SK-N-SH (cell line): ENCODE results near the gene ZFAND6. TPM values are rescaled to one million over a fixed set of nuclear protein-coding genes. Genes with fewer than 3 reads are reported as not detected.

Experiments
- CTCF ChIA-PET: fragments of 300-600, 350-600 bp; formaldehyde crosslinking; extraction: SDS; loops from one replicate; lab custom pipeline; 2021; lab: Yijun Ruan, JAX
- POLR2A ChIA-PET: fragments of 350-600 bp; sonication (Branson Sonifier 250); formaldehyde crosslinking; extraction: SDS; loops from one replicate; lab custom pipeline; 2020; ENCODE audit warnings: antibody characterized with exemption, inconsistent platforms; lab: Yijun Ruan, JAX
- DNase-seq: peaks from one replicate; pipeline ENCODE4 v3.0.0; 2012
- H2AFZ ChIP-seq: fragments of 200-600 bp; sonication (generic); 2 replicates; pipeline ENCODE4 v1.8.1; 2016; ENCODE audit warnings: antibody characterized with exemption, mild to moderate bottlenecking, low read depth
- H3F3A ChIP-seq: fragments of 200-600 bp; sonication (generic); replicated peaks from 2 replicates; pipeline ENCODE3; 2016; ENCODE audit warnings: antibody characterized with exemption, mild to moderate bottlenecking; ENCODE audit not compliant: insufficient read depth
- H3K27ac ChIP-seq, 2 experiments: fragments of 200-500 bp in 1 of 2; fragments of 200-600 bp in 1 of 2; sonication (Bioruptor generic) in 1 of 2; sonication (generic), shearing (Covaris generic) in 1 of 2; 2 replicates each; pipeline versions ENCODE4 v1.5.1 to v1.6.1; 2014 to 2016; ENCODE audit warnings: low read depth in 2 of 2, inconsistent platforms in 1 of 2, low read length in 1 of 2, mild to moderate bottlenecking in 1 of 2, mixed read lengths in 1 of 2
- H3K27me3 ChIP-seq: fragments of 200-600 bp; sonication (generic), shearing (Covaris generic); 2 replicates; pipeline ENCODE4 v1.6.1; 2016; ENCODE audit warnings: mixed run types; ENCODE audit not compliant: insufficient read depth
- H3K36me3 ChIP-seq, 2 experiments: fragments of 200-500 bp in 1 of 2; fragments of 200-600 bp in 1 of 2; sonication (Bioruptor generic) in 1 of 2; sonication (generic) in 1 of 2; replicated peaks in 1 of 2; 2 replicates each; pipeline versions ENCODE3 to v1.5.1; 2014 to 2016; ENCODE audit warnings: low read length in 1 of 2, mild to moderate bottlenecking in 1 of 2; ENCODE audit not compliant: insufficient read depth in 2 of 2, control insufficient read depth in 1 of 2
- H3K4me1 ChIP-seq, 2 experiments: fragments of 200-500 bp in 1 of 2; fragments of 200-600 bp in 1 of 2; sonication (Bioruptor generic) in 1 of 2; sonication (generic), shearing (Covaris generic) in 1 of 2; 2 replicates each; pipeline versions ENCODE4 v1.5.1 to v1.6.1; 2014 to 2016; ENCODE audit warnings: low read depth in 1 of 2, low read length in 1 of 2, mixed run types in 1 of 2; ENCODE audit not compliant: insufficient read depth in 2 of 2, control insufficient read depth in 1 of 2
- H3K4me2 ChIP-seq: fragments of 200-600 bp; sonication (generic), shearing (Covaris generic); 2 replicates; pipeline ENCODE4 v1.6.1; 2017; ENCODE audit warnings: mixed run types
- H3K4me3 ChIP-seq, 2 experiments: fragments of 200-500 bp in 1 of 2; fragments of 200-600 bp in 1 of 2; sonication (Bioruptor generic) in 1 of 2; sonication (generic), shearing (Covaris generic) in 1 of 2; 2 replicates each; pipeline versions ENCODE4 v1.5.1 to v1.8.1; 2014 to 2016; ENCODE audit warnings: low read depth in 2 of 2, inconsistent platforms in 1 of 2, low read length in 1 of 2, mild to moderate bottlenecking in 1 of 2, mixed read lengths in 1 of 2, moderate library complexity in 1 of 2
- H3K79me2 ChIP-seq: fragments of 200-600 bp; sonication (generic); 2 replicates; pipeline ENCODE4 v1.8.1; 2017; ENCODE audit warnings: mild to moderate bottlenecking; ENCODE audit not compliant: insufficient read depth
- H3K9ac ChIP-seq: fragments of 200-600 bp; sonication (generic); 2 replicates; pipeline ENCODE4 v1.6.1; 2017; ENCODE audit warnings: mixed run types
- H3K9me2 ChIP-seq: fragments of 200-600 bp; sonication (generic); 2 replicates; pipeline ENCODE4 v1.6.1; 2017; ENCODE audit warnings: mixed run types
- H3K9me3 ChIP-seq: fragments of 200-600 bp; sonication (generic); 2 replicates; pipeline ENCODE4 v1.6.1; 2017; ENCODE audit warnings: mixed run types, mild to moderate bottlenecking, moderate library complexity
- H4K20me1 ChIP-seq: fragments of 200-600 bp; sonication (generic); 2 replicates; pipeline ENCODE4 v1.6.1; 2017; ENCODE audit warnings: mild to moderate bottlenecking, mixed run types; ENCODE audit not compliant: insufficient read depth
- EP300 ChIP-seq, 2 experiments: IDR thresholded peaks; 2 replicates each; pipeline versions ENCODE4 v1.4.0 to v1.6.1; 2012; ENCODE audit warnings: borderline replicate concordance in 1 of 2, low read depth in 1 of 2, low read length in 1 of 2
- FOSL2 ChIP-seq: IDR thresholded peaks from 2 replicates; pipeline ENCODE4 v1.4.0; 2012; ENCODE audit warnings: low read depth, mild to moderate bottlenecking, moderate library complexity, borderline replicate concordance
- FOXJ3 ChIP-seq: sonication (generic); formaldehyde crosslinking; IDR thresholded peaks from 2 replicates; pipeline ENCODE4 v1.5.1; 2020; ENCODE audit warnings: mild to moderate bottlenecking, missing genetic modification reagents
- FOXM1 ChIP-seq: IDR thresholded peaks from 2 replicates; pipeline ENCODE4 v1.4.0; 2012; ENCODE audit warnings: low read depth, mild to moderate bottlenecking
- GATA2 ChIP-seq: sonication (generic); formaldehyde crosslinking; IDR thresholded peaks from 2 replicates; pipeline ENCODE4 v1.5.0; 2020; ENCODE audit warnings: mild to moderate bottlenecking, missing genetic modification reagents
- JUND ChIP-seq: IDR thresholded peaks from 2 replicates; pipeline ENCODE4 v1.4.0; 2012
- MEF2A ChIP-seq: IDR thresholded peaks from 2 replicates; pipeline ENCODE4 v1.4.0; 2012; ENCODE audit warnings: low read depth, borderline replicate concordance
- NFIC ChIP-seq: IDR thresholded peaks from 2 replicates; pipeline ENCODE4 v1.4.0; 2012; ENCODE audit warnings: borderline replicate concordance
- RFX5 ChIP-seq: IDR thresholded peaks from 2 replicates; pipeline ENCODE4 v1.6.1; 2012; ENCODE audit warnings: mild to moderate bottlenecking, improper control_type of control experiment, low read length
- SMC3 ChIP-seq: IDR thresholded peaks from 2 replicates; pipeline ENCODE4 v1.6.1; 2012; ENCODE audit warnings: low read depth, low read length, improper control_type of control experiment
- TEAD4 ChIP-seq: IDR thresholded peaks from 2 replicates; pipeline ENCODE4 v1.4.0; 2012; ENCODE audit warnings: mild to moderate bottlenecking, borderline replicate concordance; ENCODE audit not compliant: insufficient read depth
- YY1 ChIP-seq: IDR thresholded peaks from 2 replicates; pipeline ENCODE4 v1.4.0; 2012; ENCODE audit warnings: low read depth, mild to moderate bottlenecking
- WGBS: methylation state at CpG from one replicate; pipeline ENCODE4 v1.1.6; 2017; ENCODE audit warnings: low lambda C conversion rate; 5-methylcytosine and 5-hydroxymethylcytosine counted together
- polyA plus RNA-seq, 3 experiments: library from polyadenylated mRNA; depleted of rRNA; stranded (reverse); fragments of >200 nt; gene quantifications; 2 replicates each; pipeline ENCODE4 v1.2.3, GENCODE V29; 2012
- TF ChIP-seq, protein P1 (sequence below): IDR thresholded peaks from 2 replicates; pipeline ENCODE4; 2012
- TF ChIP-seq, protein P2 (sequence below): fragments of 150-350 bp; IDR thresholded peaks from 2 replicates; pipeline ENCODE4 v1.6.1; 2017; ENCODE audit warnings: antibody characterized with exemption, low read length, low read depth, borderline replicate concordance
- TF ChIP-seq, protein P3 (sequence below): fragments of 150-350 bp; IDR thresholded peaks from 2 replicates; pipeline ENCODE4 v1.6.1; 2016; ENCODE audit warnings: mild to moderate bottlenecking, low read depth, low read length
- TF ChIP-seq, protein P4 (sequence below): IDR thresholded peaks from 2 replicates; pipeline ENCODE4 v1.4.0; 2012; ENCODE audit warnings: low read depth, borderline replicate concordance
- TF ChIP-seq, protein P5 (sequence below): IDR thresholded peaks from 2 replicates; pipeline ENCODE4 v1.4.0; 2012; ENCODE audit warnings: low read depth, borderline replicate concordance

The ZFAND6 gene
- polyA plus RNA-seq, 1 of the 3 experiments (the other 2 are of a cell fraction): 90.1 TPM

DNA sequence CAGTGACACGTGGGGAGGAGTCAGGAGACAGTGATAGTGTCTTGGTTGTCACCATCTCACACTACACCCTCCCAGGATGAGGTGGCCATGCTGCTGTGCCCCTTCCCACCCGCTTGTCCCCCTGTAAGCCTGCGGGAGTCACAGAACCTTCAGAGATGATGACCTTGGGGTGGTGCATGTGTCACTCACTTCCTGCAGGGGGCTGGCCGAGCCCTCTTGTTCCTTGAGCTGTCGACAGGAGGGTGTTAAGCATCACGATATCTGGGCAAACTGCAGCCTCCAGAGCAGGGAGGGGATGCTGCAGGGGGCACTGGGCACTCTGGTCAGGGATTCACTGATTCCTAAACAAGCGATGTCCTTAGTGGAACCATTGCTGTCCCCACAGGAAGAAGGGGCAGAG lies 121.0 kb downstream of the ZFAND6 start:
- peaks cover 25 to 36% of the 10 kb centered on the region in 2 experiments for H3K36me3 ChIP-seq
- TF ChIP-seq NFIC (no peak), SMC3 (no peak), FOSL2 (no peak), MEF2A (no peak), RFX5 (no peak), JUND (no peak)
- TF ChIP-seq, protein P1, sequence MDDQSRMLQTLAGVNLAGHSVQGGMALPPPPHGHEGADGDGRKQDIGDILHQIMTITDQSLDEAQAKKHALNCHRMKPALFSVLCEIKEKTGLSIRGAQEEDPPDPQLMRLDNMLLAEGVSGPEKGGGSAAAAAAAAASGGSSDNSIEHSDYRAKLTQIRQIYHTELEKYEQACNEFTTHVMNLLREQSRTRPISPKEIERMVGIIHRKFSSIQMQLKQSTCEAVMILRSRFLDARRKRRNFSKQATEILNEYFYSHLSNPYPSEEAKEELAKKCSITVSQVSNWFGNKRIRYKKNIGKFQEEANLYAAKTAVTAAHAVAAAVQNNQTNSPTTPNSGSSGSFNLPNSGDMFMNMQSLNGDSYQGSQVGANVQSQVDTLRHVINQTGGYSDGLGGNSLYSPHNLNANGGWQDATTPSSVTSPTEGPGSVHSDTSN: no peak
- no peak for DNase-seq
- H4K20me1 ChIP-seq: no peaks in the 10 kb centered on the region
- 85% methylated on average over 7 of the region's 7 CpGs for WGBS
- H3K27me3 ChIP-seq: no peaks in the 10 kb centered on the region
- H3K79me2 ChIP-seq: no peaks in the 10 kb centered on the region
- peaks cover 0 to 6% of the 10 kb centered on the region in 2 experiments; a peak in 1 of 4 replicates for H3K4me1 ChIP-seq
- no peaks in the 10 kb centered on the region for H3K9me3 ChIP-seq
- no peak overlapping the region for H3K4me3 ChIP-seq
- H3K27ac ChIP-seq: no peak overlapping the region
- H3K9me2 ChIP-seq: no peaks in the 10 kb centered on the region
- no peak overlapping the region for H2AFZ ChIP-seq
- H3F3A ChIP-seq: peaks cover 10% of the 10 kb centered on the region
- no peak overlapping the region for H3K9ac ChIP-seq
- ChIA-PET POLR2A (no interaction called here), CTCF (no interaction called here)
- no peak overlapping the region for H3K4me2 ChIP-seq

DNA sequence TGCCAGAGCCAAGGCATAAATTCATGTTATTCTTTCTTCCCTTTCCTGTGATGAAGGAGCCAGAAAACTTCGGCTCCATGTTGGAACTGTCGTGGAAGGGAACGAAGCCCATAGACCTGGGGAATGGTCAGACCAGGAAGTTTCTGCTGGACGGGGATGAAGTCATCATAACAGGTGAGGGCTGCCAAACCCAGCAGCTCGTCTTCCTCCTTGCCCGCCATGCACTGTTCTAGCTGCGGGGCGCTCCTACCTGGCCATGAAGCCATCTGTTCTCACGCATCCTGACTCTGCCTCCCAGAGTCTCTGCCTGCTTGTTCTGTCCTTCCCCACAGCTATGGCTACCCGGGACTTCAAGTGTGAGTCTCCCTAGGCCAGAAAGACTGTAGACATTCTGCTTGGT lies 121.5 kb downstream of the ZFAND6 start:
- Histone ChIP-seq H3K4me1 (peaks cover 0 to 6% of the 10 kb centered on the region in 2 experiments; a peak in 1 of 4 replicates), H3K9me3 (no peaks in the 10 kb centered on the region), H4K20me1 (no peaks in the 10 kb centered on the region), H2AFZ (no peak overlapping the region), H3K9ac (no peak overlapping the region), H3K4me2 (no peak overlapping the region), H3K27me3 (no peaks in the 10 kb centered on the region), H3K4me3 (no peak overlapping the region), H3K36me3 (peaks cover 28 to 38% of the 10 kb centered on the region in 2 experiments), H3K9me2 (no peaks in the 10 kb centered on the region), H3K27ac (no peak overlapping the region), H3F3A (peaks cover 10% of the 10 kb centered on the region), H3K79me2 (no peaks in the 10 kb centered on the region)
- CTCF ChIA-PET: no interaction called here
- POLR2A ChIA-PET: no interaction called here
- WGBS: 87% methylated on average over 8 of the region's 10 CpGs
- TF ChIP-seq FOXJ3 (no peak), TEAD4 (no peak), SMC3 (no peak), GATA2 (CRISPR knock-in tag) (no peak), YY1 (no peak), EP300 (IDR thresholded peaks at IDR 0.05; ENCODE audit: borderline replicate concordance in 1 of 2, low read depth in 1 of 2, low read length in 1 of 2) (no peak), FOXM1 (no peak), RFX5 (no peak)
- TF ChIP-seq, protein P2, sequence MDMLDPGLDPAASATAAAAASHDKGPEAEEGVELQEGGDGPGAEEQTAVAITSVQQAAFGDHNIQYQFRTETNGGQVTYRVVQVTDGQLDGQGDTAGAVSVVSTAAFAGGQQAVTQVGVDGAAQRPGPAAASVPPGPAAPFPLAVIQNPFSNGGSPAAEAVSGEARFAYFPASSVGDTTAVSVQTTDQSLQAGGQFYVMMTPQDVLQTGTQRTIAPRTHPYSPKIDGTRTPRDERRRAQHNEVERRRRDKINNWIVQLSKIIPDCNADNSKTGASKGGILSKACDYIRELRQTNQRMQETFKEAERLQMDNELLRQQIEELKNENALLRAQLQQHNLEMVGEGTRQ: no peak
- TF ChIP-seq, protein P3, sequence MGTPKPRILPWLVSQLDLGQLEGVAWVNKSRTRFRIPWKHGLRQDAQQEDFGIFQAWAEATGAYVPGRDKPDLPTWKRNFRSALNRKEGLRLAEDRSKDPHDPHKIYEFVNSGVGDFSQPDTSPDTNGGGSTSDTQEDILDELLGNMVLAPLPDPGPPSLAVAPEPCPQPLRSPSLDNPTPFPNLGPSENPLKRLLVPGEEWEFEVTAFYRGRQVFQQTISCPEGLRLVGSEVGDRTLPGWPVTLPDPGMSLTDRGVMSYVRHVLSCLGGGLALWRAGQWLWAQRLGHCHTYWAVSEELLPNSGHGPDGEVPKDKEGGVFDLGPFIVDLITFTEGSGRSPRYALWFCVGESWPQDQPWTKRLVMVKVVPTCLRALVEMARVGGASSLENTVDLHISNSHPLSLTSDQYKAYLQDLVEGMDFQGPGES: no peak
- TF ChIP-seq, protein P4, sequence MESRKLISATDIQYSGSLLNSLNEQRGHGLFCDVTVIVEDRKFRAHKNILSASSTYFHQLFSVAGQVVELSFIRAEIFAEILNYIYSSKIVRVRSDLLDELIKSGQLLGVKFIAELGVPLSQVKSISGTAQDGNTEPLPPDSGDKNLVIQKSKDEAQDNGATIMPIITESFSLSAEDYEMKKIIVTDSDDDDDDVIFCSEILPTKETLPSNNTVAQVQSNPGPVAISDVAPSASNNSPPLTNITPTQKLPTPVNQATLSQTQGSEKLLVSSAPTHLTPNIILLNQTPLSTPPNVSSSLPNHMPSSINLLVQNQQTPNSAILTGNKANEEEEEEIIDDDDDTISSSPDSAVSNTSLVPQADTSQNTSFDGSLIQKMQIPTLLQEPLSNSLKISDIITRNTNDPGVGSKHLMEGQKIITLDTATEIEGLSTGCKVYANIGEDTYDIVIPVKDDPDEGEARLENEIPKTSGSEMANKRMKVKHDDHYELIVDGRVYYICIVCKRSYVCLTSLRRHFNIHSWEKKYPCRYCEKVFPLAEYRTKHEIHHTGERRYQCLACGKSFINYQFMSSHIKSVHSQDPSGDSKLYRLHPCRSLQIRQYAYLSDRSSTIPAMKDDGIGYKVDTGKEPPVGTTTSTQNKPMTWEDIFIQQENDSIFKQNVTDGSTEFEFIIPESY: no peak
- TF ChIP-seq, protein P5, sequence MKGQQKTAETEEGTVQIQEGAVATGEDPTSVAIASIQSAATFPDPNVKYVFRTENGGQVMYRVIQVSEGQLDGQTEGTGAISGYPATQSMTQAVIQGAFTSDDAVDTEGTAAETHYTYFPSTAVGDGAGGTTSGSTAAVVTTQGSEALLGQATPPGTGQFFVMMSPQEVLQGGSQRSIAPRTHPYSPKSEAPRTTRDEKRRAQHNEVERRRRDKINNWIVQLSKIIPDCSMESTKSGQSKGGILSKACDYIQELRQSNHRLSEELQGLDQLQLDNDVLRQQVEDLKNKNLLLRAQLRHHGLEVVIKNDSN: no peak
- TF ChIP-seq, protein P1: no peak
- no peak for DNase-seq
